ENCODE results near the gene CLIC5.

GRCh38 chr6:45959534-45960145 is 56.0 kb downstream of the CLIC5 start:
- TF ChIP-seq CTCF (IDR thresholded peaks at IDR 0.05; ENCODE audit: insufficient read depth, low read length) (no peak), GABPA (IDR thresholded peaks at IDR 0.05; ENCODE audit: low read depth) (no peak), POLR2AphosphoS5 (IDR thresholded peaks at IDR 0.05; ENCODE audit: low read depth) (no peak), REST (IDR thresholded peaks at IDR 0.05; ENCODE audit: insufficient replicate concordance, low read depth) (no peak)

Measured in HL-60 (cell line).